Measurements from ENCODE around the gene PNLIP.
A peak's percentile ranks its signal among the peaks of the same experiment; 100 is the strongest.

Gene PNLIP

GRCh38 chr10:116511365-116511764 is 34.4 kb upstream of the PNLIP start:
- no peaks in the 10 kb centered on the region for H4K20me1 ChIP-seq (ENCODE audit: insufficient read depth, low read length)
- no peaks in the 10 kb centered on the region for H3K4me1 ChIP-seq (ENCODE audit: insufficient read depth, low read length, severe bottlenecking)
- no peaks in the 10 kb centered on the region for H3K79me2 ChIP-seq (ENCODE audit: insufficient read depth, low read length)
- no peaks in the 10 kb centered on the region for H3F3A ChIP-seq (ENCODE audit: insufficient read depth, low read length)
- no peak overlapping the region for H3K4me3 ChIP-seq (ENCODE audit: low read depth, low read length, poor library complexity, severe bottlenecking)
- TF ChIP-seq EZH2 (IDR thresholded peaks at IDR 0.05; ENCODE audit: borderline replicate concordance, low read length) (no peak), CTCF (IDR thresholded peaks at IDR 0.05; ENCODE audit: low read length) (no peak)
- no peaks in the 10 kb centered on the region for H3K9me3 ChIP-seq (ENCODE audit: low read length)
- no peak overlapping the region for H3K4me2 ChIP-seq (ENCODE audit: low read length)
- no peak overlapping the region for H3K9ac ChIP-seq (ENCODE audit: low read length)
- no peaks in the 10 kb centered on the region for H3K36me3 ChIP-seq (ENCODE audit: insufficient read depth, low read length)
- no peak overlapping the region for H2AFZ ChIP-seq (ENCODE audit: low read length)
- H3K9me2 ChIP-seq (ENCODE audit: low read depth, low read length) = no peaks in the 10 kb centered on the region
- H3K27me3 ChIP-seq (ENCODE audit: insufficient read depth, low read length) = no peaks in the 10 kb centered on the region
- H3K27ac ChIP-seq (ENCODE audit: low read depth, low read length, poor library complexity, severe bottlenecking) = no peak overlapping the region

GRCh38 chr10:116521424-116522290 is 24.1 kb upstream of the PNLIP start:
- Histone ChIP-seq H3K4me2 (ENCODE audit: low read length) (no peak overlapping the region), H3K36me3 (ENCODE audit: insufficient read depth, low read length) (no peaks in the 10 kb centered on the region), H3F3A (ENCODE audit: insufficient read depth, low read length) (no peaks in the 10 kb centered on the region), H3K9me3 (ENCODE audit: low read length) (no peaks in the 10 kb centered on the region), H3K4me3 (ENCODE audit: low read depth, low read length, poor library complexity, severe bottlenecking) (no peak overlapping the region), H3K9ac (ENCODE audit: low read length) (no peak overlapping the region), H3K79me2 (ENCODE audit: insufficient read depth, low read length) (no peaks in the 10 kb centered on the region), H3K9me2 (ENCODE audit: low read depth, low read length) (no peaks in the 10 kb centered on the region), H2AFZ (ENCODE audit: low read length) (no peak overlapping the region), H3K4me1 (ENCODE audit: insufficient read depth, low read length, severe bottlenecking) (no peaks in the 10 kb centered on the region), H4K20me1 (ENCODE audit: insufficient read depth, low read length) (no peaks in the 10 kb centered on the region), H3K27ac (ENCODE audit: low read depth, low read length, poor library complexity, severe bottlenecking) (no peak overlapping the region), H3K27me3 (ENCODE audit: insufficient read depth, low read length) (no peaks in the 10 kb centered on the region)
- TF ChIP-seq CTCF (IDR thresholded peaks at IDR 0.05; ENCODE audit: low read length) (peak; percentile 76), EZH2 (IDR thresholded peaks at IDR 0.05; ENCODE audit: borderline replicate concordance, low read length) (no peak)

- Histone ChIP-seq H3K27ac (ENCODE audit: low read depth, low read length, poor library complexity, severe bottlenecking) (no peak overlapping the region), H3K9ac (ENCODE audit: low read length) (no peak overlapping the region), H3K9me3 (ENCODE audit: low read length) (no peaks in the 10 kb centered on the region), H3F3A (ENCODE audit: insufficient read depth, low read length) (no peaks in the 10 kb centered on the region), H3K27me3 (ENCODE audit: insufficient read depth, low read length) (no peaks in the 10 kb centered on the region), H3K4me3 (ENCODE audit: low read depth, low read length, poor library complexity, severe bottlenecking) (no peak overlapping the region), H3K4me1 (ENCODE audit: insufficient read depth, low read length, severe bottlenecking) (no peaks in the 10 kb centered on the region), H2AFZ (ENCODE audit: low read length) (no peak overlapping the region), H3K9me2 (ENCODE audit: low read depth, low read length) (no peaks in the 10 kb centered on the region), H4K20me1 (ENCODE audit: insufficient read depth, low read length) (no peaks in the 10 kb centered on the region), H3K79me2 (ENCODE audit: insufficient read depth, low read length) (no peaks in the 10 kb centered on the region), H3K4me2 (ENCODE audit: low read length) (no peak overlapping the region), H3K36me3 (ENCODE audit: insufficient read depth, low read length) (no peaks in the 10 kb centered on the region)
- TF ChIP-seq CTCF (IDR thresholded peaks at IDR 0.05; ENCODE audit: low read length) = no peak
- TF ChIP-seq EZH2 (IDR thresholded peaks at IDR 0.05; ENCODE audit: borderline replicate concordance, low read length) = no peak
Measured at GRCh38 chr10:116522803-116523381, 22.8 kb upstream of the PNLIP start.
